GM12872 (cell line): Measurements from ENCODE around the gene SLIT3.

ENCODE experiments used
- TF ChIP-seq, protein P1 (sequence below): IDR thresholded peaks from 3 replicates; pipeline ENCODE4 v1.5.1; 2011; ENCODE audit warnings: low read depth, mild to moderate bottlenecking, low read length, moderate library complexity; ENCODE audit not compliant: insufficient read depth

SLIT3 gene

DNA sequence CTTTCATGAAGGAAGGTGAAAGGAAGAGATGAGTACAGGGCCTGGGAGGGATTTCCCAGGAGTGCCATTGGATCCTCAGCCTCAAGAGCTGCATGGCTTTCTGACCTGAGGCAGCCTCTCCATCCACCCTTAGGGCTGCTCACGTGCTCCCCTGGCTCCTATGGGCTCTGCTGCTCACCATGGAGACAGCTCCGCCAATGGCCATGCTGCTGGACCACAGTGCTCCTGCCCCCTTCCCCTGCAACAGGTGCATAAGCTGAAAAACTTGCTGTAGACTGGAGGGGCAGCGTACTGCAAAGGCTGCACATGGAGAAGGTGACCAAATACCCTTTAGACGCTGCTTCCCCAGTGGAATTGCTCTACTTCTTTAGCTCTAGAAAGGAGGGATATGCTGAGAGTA is 609.0 kb downstream of the SLIT3 start:
- TF ChIP-seq, protein P1, sequence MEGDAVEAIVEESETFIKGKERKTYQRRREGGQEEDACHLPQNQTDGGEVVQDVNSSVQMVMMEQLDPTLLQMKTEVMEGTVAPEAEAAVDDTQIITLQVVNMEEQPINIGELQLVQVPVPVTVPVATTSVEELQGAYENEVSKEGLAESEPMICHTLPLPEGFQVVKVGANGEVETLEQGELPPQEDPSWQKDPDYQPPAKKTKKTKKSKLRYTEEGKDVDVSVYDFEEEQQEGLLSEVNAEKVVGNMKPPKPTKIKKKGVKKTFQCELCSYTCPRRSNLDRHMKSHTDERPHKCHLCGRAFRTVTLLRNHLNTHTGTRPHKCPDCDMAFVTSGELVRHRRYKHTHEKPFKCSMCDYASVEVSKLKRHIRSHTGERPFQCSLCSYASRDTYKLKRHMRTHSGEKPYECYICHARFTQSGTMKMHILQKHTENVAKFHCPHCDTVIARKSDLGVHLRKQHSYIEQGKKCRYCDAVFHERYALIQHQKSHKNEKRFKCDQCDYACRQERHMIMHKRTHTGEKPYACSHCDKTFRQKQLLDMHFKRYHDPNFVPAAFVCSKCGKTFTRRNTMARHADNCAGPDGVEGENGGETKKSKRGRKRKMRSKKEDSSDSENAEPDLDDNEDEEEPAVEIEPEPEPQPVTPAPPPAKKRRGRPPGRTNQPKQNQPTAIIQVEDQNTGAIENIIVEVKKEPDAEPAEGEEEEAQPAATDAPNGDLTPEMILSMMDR = no peak

DNA sequence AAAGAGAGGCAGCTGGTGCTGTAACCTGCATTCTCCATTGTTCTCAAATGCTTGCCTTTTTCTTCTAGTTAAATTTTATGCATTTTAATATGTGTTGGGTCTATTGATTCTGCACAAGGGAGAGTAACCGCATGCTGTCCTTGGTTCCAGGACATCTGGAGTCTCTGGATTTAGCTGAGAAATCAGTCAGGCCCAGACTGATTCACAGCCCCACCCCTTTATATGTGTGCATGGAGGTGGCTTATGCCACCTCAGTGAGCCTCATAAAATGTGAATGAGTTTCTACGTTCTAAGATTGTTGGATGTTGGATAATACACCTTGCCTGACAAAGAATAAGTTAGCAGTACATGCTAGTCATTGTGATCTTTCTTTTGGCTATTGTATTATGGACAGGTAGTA is 611.7 kb downstream of the SLIT3 start:
- TF ChIP-seq, protein P1 = no peak

DNA sequence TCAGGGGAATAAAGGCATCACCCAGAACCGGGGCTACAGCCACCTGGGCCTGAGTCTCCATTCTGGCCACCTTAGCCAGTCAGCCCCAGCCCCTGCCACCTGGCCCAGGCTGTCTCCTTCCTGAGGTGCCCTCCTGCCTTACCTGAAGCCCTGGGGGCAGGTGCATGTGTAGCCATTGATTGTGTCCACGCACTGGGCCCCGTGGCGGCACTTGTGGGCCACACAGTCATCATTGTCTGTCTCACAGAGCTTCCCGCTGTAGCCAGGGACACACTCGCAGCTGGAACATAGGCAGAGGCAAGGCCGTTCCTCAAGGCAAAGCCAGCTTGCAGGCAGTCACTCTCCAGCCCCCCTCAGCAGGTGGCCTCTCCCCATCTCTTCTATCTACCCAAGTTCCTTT is 614.1 kb downstream of the SLIT3 start:
- TF ChIP-seq, protein P1 = no peak

DNA sequence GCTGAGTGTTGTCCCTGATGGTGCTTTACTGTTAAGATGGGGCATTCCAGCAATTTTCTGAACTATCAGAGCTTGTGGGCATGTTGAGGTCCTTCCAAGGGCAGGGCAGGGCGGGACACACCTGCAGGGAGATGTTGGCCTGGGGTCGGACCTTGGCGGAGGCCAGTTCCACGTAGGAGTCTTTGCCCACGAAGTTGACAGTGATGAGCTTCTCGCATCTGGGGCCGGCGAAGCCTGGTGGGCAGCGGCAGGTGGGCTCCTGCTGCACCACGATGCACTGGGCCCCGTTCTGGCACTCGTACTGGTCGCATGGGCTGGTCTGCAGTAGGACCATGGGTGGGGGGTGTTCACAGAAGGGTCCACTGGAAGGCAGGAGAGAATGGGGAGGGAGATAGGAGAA is 615.4 kb downstream of the SLIT3 start:
- TF ChIP-seq, protein P1 = no peak

DNA sequence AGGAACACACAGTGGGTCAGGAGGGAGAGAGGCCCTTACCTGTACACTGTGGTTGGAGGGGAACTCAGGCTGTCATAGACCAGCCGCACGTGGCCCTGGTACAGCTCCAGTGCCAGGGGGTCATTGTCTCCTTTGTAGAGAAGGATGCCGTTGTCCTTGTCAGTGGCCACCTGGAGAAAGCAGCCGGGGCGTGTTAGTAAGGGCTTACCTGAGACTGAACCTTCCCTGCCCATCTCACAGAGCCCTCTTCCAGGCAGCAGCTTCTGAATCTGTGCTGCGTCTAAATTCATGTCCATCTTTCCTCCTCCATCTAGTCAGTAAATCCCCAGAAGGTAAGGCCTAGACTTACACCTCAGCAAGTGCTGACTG is 617.0 kb downstream of the SLIT3 start:
- TF ChIP-seq, protein P1 = no peak

DNA sequence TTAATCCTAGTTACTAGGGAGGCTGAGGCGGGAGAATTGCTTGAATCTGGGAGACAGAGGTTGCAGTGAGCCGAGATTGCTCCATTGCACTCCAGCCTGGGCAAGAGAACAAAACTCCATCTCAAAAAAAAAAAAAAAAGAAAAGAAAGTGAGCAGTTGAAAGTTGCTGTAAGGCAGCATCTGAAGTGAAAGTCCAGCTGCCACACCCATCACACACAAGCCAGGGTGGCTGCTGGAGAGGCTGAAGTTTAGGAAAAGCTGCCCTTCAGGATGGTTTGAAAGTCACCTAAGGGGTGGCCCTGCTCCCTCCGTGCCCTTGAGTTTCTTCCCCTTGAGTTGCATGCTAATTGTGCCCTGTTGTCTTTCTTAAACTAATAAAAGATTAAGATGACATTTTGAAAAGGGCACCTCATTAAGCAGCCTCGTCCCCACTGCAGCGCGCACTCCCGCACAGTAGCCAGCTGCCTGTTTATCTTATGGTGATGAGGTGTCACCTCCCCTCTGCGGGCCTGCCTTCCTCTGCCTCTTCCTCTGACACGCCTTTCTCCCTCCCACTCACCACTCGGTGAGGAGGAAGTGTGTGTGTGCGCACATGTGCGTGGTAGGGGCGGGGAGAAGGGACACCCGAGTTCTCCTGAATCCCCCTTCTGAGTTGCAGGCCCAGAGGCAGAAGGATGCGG is 617.6 kb downstream of the SLIT3 start:
- TF ChIP-seq, protein P1 = no peak

DNA sequence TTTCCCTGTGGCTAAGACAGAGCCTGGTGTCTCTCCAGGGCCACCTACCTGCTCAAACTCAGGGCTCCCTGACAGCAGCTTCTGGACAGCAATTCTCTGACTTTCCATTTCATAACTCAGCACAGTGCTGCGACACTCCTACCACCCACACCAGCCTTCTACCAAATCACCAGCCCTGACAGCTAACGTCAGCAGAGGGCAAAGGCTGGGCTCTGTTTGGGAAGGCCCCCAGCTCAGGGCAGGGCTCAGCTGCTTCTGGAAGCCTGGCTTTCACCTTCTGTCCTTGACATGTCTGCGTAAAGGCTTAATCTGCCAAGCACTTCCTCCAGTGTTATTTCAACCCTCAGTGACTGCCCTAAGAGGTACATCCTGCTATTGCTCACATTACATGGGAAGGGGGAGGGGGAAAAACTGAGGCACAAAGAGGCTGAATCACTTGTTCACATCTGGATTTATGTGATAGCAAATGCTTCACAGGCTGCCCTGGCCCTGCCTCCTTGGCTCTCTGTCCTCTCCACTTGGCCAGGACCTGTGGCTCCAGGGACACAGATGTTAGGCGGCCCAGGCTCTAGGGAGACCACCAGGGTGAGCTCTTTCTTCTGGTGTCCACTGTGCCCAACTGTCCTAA is 619.3 kb downstream of the SLIT3 start:
- TF ChIP-seq, protein P1 = no peak
